GM12878 (cell line): ENCODE measurements around the gene ACACA.

ENCODE experiments used
- CTCF ChIP-seq, 3 experiments: IDR thresholded peaks in 2 of 3; conservative IDR thresholded peaks in 1 of 3; 2 replicates each; pipeline ENCODE4 v1.5.1; 2011; ENCODE audit warnings: low read depth in 3 of 3, low read length in 3 of 3, mild to moderate bottlenecking in 3 of 3, control low read depth in 2 of 3, moderate library complexity in 2 of 3, inconsistent platforms in 1 of 3, mixed read lengths in 1 of 3; ENCODE audit not compliant: control insufficient read depth in 2 of 3, insufficient read depth in 1 of 3; ENCODE audit errors: extremely low read depth in 1 of 3
- EED ChIP-seq: sonication (generic); IDR thresholded peaks from 2 replicates; pipeline ENCODE4 v1.6.1; 2016; ENCODE audit warnings: antibody characterized with exemption, low read depth
- EGR1 ChIP-seq, 2 experiments: IDR thresholded peaks; 1 replicate in 1 of 2; 2 replicates in 1 of 2; pipeline ENCODE4 v1.6.1; 2011 to 2012; ENCODE audit warnings: low read depth in 2 of 2, low read length in 2 of 2, borderline replicate concordance in 1 of 2, mild to moderate bottlenecking in 1 of 2, moderate library complexity in 1 of 2
- ELK1 ChIP-seq: IDR thresholded peaks from 2 replicates; pipeline ENCODE4 v1.6.1; 2012; ENCODE audit warnings: low read depth, low read length, improper control_type of control experiment
- EZH2 ChIP-seq: IDR thresholded peaks from 2 replicates; pipeline ENCODE4 v1.6.1; 2012; ENCODE audit warnings: low read depth, mild to moderate bottlenecking, control low read depth, inconsistent platforms, low read length, borderline replicate concordance; ENCODE audit not compliant: control insufficient read depth
- FOXK2 ChIP-seq: fragments of 450-650 bp; IDR thresholded peaks from 2 replicates; pipeline ENCODE4 v1.6.1; 2017; ENCODE audit warnings: mild to moderate bottlenecking, moderate library complexity
- POLR2A ChIP-seq: IDR thresholded peaks from 2 replicates; pipeline ENCODE4 v1.6.1; 2011; ENCODE audit warnings: low read depth, mild to moderate bottlenecking, low read length
- POLR2AphosphoS5 ChIP-seq: IDR thresholded peaks from 2 replicates; pipeline ENCODE4 v1.6.1; 2011; ENCODE audit warnings: mild to moderate bottlenecking, low read length, inconsistent platforms
- ZNF274 ChIP-seq: IDR thresholded peaks from one replicate; pipeline ENCODE4 v1.8.0; 2011; ENCODE audit not compliant: insufficient read length, insufficient read depth
- ZZZ3 ChIP-seq: IDR thresholded peaks from 2 replicates; pipeline ENCODE4 v1.6.1; 2011; ENCODE audit warnings: low read depth; ENCODE audit not compliant: control insufficient read depth, insufficient read length
- TF ChIP-seq, protein P1 (sequence below): fragments of 150-350 bp; IDR thresholded peaks from 2 replicates; pipeline ENCODE4 v1.6.1; 2014; ENCODE audit warnings: mild to moderate bottlenecking, low read depth, low read length

DNA sequence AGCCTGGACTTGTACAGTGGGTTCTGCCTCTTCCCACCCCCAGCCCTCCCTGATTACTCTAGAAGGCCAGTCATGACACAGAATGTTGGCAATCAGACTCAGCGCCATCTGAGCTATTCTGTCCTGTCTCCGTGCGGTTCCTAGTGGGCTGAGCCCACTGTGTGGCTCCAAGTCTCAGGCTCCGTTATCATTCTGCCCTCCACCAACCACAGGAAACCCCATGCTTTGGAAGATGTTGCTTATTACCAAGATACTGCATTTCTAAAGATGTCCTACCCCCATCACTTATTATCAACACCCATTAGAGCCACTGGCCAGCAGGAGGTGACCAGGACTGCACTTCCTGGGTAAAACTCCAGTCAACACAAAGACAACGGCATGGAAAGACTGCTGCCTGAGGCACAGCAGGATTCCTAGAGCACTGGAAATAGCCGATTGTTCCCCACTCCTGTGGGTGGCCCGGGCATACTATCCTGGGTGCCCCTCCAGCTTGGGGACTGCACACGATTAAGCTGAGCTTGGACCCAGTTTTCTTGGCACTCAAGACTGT is 324.2 kb downstream of the ACACA start:
- TF ChIP-seq EGR1 (IDR thresholded peaks at IDR 0.05; ENCODE audit: borderline replicate concordance in 1 of 2, low read depth in 2 of 2, low read length in 2 of 2) (no peak), ELK1 (no peak), ZNF274 (no peak), POLR2A (no peak), POLR2AphosphoS5 (no peak), EZH2 (no peak), EED (no peak), CTCF (IDR thresholded peaks at IDR 0.05 in 2 of 3, conservative IDR thresholded peaks at IDR 0.05 in 1 of 3; ENCODE audit: control insufficient read depth in 2 of 3, extremely low read depth in 1 of 3, insufficient read depth in 1 of 3, low read depth in 3 of 3, low read length in 3 of 3) (no peak), ZZZ3 (no peak), FOXK2 (no peak)
- TF ChIP-seq, protein P1, sequence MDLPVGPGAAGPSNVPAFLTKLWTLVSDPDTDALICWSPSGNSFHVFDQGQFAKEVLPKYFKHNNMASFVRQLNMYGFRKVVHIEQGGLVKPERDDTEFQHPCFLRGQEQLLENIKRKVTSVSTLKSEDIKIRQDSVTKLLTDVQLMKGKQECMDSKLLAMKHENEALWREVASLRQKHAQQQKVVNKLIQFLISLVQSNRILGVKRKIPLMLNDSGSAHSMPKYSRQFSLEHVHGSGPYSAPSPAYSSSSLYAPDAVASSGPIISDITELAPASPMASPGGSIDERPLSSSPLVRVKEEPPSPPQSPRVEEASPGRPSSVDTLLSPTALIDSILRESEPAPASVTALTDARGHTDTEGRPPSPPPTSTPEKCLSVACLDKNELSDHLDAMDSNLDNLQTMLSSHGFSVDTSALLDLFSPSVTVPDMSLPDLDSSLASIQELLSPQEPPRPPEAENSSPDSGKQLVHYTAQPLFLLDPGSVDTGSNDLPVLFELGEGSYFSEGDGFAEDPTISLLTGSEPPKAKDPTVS = no peak
